ENCODE results near the gene NUDCD3.

The NUDCD3 gene

DNA sequence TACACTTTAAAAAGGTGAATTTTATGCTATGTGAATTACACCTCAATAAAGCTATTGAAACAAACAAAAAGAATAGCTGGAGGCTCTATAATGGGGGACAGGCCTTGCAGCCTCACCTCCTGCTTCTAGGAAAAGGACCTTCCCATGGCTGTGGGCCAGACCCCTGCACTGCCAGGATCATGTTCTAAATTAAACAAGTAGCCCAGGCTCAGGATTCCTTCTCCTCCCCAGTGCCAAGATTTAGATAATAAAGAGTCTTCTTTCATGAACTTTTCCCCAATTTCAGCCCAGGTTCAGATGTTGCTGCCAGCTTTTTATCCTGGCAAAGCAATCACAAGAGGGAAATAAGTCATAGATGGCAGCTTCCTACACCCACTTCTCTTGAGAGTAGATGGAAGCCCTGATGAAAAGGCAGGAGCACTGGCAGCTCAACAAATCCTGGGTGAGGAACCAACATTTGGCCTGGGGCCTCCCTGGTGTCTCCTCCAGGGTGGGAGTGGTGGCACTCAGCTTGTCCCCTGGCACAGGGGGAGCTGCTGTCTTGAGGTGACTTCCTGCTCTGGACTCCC is 142.8 kb downstream of the NUDCD3 start:
- DNase-seq: no peak

DNA sequence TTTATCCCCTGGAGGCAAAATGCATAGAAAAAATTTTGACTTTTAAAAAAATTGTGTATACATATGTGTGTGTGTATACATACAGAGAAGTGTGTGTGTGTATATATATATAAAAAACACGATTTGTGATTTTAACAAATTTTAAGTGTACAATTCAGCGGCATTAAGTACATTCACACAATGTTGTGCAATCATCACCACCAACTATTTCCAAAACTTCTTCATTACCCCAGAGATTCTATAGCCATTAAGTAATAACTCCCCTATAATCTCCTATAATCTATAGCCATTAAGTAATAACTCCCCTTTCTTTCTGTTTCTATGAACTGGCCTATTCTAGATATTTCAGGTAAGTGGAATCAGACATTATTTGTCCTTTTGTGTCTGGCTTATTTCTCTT is 144.4 kb downstream of the NUDCD3 start:
- no peak for DNase-seq

DNA sequence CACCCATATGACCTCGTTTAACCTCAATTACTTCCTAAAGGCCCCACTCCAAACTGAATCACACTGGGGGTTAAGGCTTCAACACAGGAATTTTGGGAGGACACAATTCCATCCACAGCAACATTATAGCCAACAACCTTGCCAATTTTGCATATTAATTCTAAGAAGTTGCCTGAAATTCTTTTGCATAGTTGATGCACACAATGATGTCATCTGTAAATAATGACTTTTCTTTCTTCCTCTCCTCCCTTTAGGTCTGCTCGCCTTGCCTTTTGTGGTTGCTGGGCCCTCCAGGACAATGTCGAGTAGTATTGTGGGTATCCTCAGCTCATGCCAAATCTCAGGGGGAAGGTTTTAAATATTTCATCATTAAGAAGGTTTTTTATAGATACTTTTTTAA is 149.1 kb downstream of the NUDCD3 start:
- no peak for DNase-seq

DNA sequence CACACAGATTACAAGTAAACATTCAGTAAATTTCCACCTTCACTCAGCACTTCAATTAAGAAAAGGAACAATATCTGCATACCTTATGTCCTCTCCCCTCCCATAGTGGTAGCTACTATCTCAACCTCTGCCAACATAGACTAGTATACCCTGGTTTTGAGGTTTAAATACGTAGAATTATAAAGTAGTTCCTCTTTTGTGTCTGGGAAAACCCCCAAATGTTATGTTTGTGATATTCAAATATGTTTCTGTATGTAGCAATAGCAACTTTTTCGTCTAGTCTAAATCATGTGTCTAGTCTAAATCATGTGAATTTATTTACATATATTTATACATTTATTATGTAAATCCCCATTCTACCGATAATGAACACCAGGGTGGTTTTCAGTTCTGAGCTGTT is 151.9 kb downstream of the NUDCD3 start:
- DNase-seq: no peak

DNA sequence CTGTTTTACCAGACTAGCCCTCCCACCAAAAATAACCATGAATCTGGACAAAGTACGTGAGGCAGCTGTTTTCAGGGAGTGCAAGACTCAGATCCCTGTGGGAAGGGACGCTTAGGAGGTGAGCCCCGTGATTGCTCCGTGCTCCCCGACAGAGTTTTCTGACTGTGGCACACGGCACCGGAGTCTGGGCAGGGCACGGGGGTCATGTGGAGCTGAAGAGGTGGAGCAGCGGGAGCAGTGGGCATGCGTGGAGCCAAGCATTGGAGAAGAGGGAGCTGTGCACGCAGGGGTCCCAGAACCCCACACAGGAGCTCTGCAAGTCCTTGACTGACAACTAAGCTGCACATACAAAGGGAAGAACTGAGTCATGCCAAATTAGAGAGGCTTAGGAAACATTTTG is 154.0 kb downstream of the NUDCD3 start:
- DNase-seq: no peak

DNA sequence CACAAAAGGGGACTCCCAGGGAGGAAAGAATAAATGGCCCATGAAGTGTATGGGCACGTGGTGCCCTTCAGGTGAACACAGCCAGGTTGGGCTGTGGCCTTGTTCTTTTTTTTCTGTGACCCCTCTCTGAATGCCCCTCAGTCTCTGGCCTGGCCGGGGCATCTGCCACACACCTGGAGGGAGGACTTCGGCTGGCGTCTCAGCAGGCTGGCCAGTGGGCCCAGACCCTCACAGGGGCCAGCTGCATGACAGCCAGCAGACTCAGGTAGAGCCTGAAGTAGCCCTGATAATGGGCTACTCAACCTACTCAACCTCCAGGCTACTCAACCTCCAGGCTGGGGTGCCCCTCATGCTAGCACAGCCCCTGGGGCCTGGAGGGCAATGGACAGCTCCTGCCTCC is 155.3 kb downstream of the NUDCD3 start:
- DNase-seq: no peak

DNA sequence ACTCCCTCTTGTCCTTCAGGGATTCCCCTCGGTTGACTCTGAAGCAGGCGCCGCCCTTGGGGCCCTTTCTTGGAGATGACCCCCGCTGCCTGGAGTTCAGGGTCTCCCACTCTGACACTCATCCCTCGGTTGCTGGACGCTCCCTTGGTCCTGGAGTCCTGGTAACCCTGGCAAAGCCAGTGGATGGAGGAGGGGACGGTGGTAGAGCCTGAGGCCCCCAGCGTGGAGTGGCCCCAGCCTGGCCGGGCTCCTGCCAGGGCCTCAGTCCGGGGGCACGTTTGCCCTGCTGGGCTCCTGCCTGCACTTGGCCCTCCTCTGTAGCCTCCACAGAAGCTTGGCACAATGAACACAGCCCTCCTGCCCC is 155.7 kb downstream of the NUDCD3 start:
- no peak for DNase-seq

DNA sequence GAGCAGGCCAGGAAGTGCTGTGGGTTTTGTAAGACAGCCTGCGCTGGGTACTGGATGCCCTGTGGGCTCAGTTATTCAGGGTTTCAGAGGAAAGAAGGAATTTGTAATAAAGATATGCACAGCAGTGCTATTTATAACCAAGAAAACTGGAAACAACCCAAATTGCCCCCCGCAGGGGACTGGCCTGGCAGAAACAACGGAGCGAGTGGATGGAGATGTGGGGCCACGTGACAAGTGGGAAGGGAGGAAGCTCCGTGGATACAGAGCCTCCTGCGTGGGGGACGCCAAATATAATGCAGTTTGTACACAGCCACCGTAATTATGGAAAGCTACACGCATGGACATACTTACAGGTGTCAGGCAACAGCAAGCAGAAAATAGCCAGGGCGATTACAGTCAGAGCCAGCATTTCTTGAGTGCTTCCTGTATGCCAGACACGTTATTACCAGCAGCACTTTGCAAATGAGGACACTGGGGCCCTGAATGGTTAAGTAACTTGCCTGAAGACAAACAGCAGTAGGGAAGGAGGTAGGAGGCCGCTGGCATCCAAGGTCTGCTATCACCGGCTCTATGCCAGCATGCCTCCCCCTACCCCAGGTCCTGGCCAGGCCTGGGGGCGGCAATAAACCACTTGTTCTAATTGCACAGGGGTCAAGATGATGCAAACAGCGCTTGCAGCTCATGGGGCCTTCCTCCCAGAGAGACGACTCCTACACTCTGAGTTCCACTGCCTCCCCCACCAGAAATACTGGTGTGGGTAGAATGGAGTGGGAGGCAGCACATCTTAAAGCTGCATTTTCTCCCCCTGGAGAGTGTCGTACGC is 156.3 kb downstream of the NUDCD3 start:
- DNase-seq: no peak

DNA sequence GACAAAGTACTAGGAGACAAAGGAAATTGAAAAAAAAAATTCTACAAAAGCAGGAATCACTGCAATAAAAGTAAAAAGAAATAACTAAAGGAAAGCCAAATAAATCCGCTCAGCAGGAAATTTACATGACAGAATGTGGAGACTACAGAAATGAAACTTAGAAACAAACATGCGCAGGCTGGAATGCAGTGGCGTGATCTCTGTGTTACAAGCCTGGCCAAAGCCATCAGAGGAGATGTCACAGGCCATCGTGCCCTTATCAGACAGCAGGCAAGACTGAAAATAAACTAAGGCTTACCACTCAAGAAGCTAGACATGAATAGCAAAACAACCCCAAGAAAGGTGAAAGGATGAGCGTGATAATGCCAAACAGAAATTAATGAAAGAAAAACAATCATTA is 158.8 kb downstream of the NUDCD3 start:
- no peak for DNase-seq

DNA sequence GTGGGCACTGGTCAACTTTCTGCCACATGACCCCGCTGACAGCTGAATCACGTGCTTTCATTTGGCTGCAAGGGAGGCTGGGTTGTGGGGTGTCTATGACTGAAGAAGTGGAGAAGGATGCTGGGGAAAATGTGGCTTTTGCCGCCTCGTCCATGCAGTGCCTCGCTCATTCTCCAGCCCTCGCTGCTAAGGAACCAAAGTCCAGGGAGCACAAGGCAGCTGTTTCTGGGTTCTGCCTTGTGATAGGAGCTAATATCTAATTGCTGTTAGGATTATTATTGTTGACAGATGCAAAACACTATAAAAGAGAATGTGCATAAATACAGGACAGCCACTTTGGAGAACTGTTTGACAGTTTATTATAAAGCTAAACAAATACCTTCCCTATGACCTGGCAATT is 160.1 kb downstream of the NUDCD3 start:
- DNase-seq: no peak

DNA sequence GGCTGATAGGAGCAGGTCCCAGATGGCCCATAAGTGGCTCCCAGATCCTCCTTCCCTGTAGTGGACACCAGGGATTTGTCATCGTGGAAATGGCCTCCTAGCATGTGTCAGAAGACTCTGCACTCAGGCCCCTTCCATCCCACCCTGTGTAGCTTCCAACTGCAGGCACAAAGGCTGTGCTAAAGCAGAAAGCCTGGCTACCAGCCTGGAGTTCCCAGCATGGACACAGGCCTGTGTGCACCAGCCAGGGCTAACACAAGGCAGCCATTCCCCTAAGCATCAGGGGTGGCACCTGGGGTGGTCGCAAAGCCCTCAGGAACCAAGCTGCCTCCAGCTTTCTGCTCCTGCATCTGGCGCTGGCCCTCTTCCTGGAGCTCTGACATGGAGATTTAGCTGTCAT is 160.6 kb downstream of the NUDCD3 start:
- DNase-seq: no peak

Data from activated CD8-positive, alpha-beta memory T cell treated with anti-CD3 and anti-CD28 coated beads for 24 hours (primary cell).